ENCODE measurements around the gene SLC26A2. TPM values are rescaled to one million over a fixed set of nuclear protein-coding genes. Genes with fewer than 3 reads are reported as not detected.

Gene SLC26A2
- total and polyA plus RNA-seq, 2 experiments from 2014 or later, result 3.5 to 11.5 TPM

- no peak for ATAC-seq
- Mint-ChIP-seq H3K36me3 (ENCODE audit: low read depth) (no peaks in the 10 kb centered on the region), H3K27me3 (ENCODE audit: insufficient read depth, low read depth, poor library complexity) (peaks cover 3% of the 10 kb centered on the region), H3K4me3 (no peak overlapping the region), H3K27ac (no peak overlapping the region), H3K9me3 (no peaks in the 10 kb centered on the region), H3K4me1 (peaks cover 9% of the 10 kb centered on the region; the same call in 2 of the 3 replicates)
- Histone ChIP-seq H3K79me2 (replicated peaks; ENCODE audit: insufficient read depth) (no peaks in the 10 kb centered on the region), H3K36me3 (ENCODE audit: insufficient read depth) (no peaks in the 10 kb centered on the region), H4K20me1 (replicated peaks; ENCODE audit: insufficient read depth) (no peaks in the 10 kb centered on the region), H3K27ac (ENCODE audit: low read depth) (no peak overlapping the region), H3F3A (replicated peaks; ENCODE audit: low read depth) (no peaks in the 10 kb centered on the region), H3K4me2 (no peak overlapping the region), H3K27me3 (ENCODE audit: insufficient read depth) (no peaks in the 10 kb centered on the region), H2AFZ (no peak overlapping the region), H3K4me3 (no peak overlapping the region), H3K4me1 (ENCODE audit: insufficient read depth) (0 out of 2 replicates have a peak, but pooled peaks cover 5% of the 10 kb centered on the region), H3K9me2 (ENCODE audit: insufficient read depth) (no peaks in the 10 kb centered on the region)
- DNase-seq (ENCODE audit: low spot score), result no peak
- TF ChIP-seq EZH2 (IDR thresholded peaks at IDR 0.05; ENCODE audit: low read depth, unreplicated experiment), result no peak
- TF ChIP-seq CREB1 (CRISPR knock-in tag; IDR thresholded peaks at IDR 0.05; ENCODE audit: low read depth), result no peak
- TF ChIP-seq REST (IDR thresholded peaks at IDR 0.05; ENCODE audit: unreplicated experiment), result no peak
- TF ChIP-seq ZNF462 (CRISPR knock-in tag; IDR thresholded peaks at IDR 0.05), result no peak
- no peak for TF ChIP-seq POLR2AphosphoS5 (IDR thresholded peaks at IDR 0.05; ENCODE audit: low read depth)
- no peak for TF ChIP-seq CTCF (conservative IDR thresholded peaks at IDR 0.05; ENCODE audit: low read depth in 2 of 2)
- no peak for TF ChIP-seq ETS1 (IDR thresholded peaks at IDR 0.05)
- no peak for TF ChIP-seq ZNF331 (CRISPR knock-in tag; IDR thresholded peaks at IDR 0.05; ENCODE audit: low read depth)
- TF ChIP-seq ZNF114 (CRISPR knock-in tag; IDR thresholded peaks at IDR 0.05), result no peak
- TF ChIP-seq JUNB (IDR thresholded peaks at IDR 0.05; ENCODE audit: unreplicated experiment), result no peak
- TF ChIP-seq NANOG (IDR thresholded peaks at IDR 0.05; ENCODE audit: borderline replicate concordance), result no peak
- TF ChIP-seq STAT1 (IDR thresholded peaks at IDR 0.05; ENCODE audit: unreplicated experiment), result no peak
- TF ChIP-seq EZH2phosphoT487 (IDR thresholded peaks at IDR 0.05; ENCODE audit: unreplicated experiment), result no peak
Observed at GRCh38 chr5:149941795-149942194, 18.8 kb upstream of the SLC26A2 start.

All from GM23338 (cell line).